ENCODE data around the gene N4BP3. TPM values are rescaled to one million over a fixed set of nuclear protein-coding genes. Genes with fewer than 3 reads are reported as not detected.
"Not testable (repeated sequence)": the region's sequence is repeated elsewhere in the genome, so short reads cannot be mapped to it uniquely, and the experiment has no call there.

Gene N4BP3, protein sequence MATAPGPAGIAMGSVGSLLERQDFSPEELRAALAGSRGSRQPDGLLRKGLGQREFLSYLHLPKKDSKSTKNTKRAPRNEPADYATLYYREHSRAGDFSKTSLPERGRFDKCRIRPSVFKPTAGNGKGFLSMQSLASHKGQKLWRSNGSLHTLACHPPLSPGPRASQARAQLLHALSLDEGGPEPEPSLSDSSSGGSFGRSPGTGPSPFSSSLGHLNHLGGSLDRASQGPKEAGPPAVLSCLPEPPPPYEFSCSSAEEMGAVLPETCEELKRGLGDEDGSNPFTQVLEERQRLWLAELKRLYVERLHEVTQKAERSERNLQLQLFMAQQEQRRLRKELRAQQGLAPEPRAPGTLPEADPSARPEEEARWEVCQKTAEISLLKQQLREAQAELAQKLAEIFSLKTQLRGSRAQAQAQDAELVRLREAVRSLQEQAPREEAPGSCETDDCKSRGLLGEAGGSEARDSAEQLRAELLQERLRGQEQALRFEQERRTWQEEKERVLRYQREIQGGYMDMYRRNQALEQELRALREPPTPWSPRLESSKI
- total RNA-seq = 19.6 TPM
- polyA plus RNA-seq (ENCODE audit: insufficient read depth in 1 of 8, insufficient read length in 8 of 8, low replicate concordance in 1 of 8) = 10 to 100 TPM; 16.7 to 29.1 (median 22.9) TPM
- long read RNA-seq, donor 1, full-length matches to known transcripts = 1 of 1 reads
- long read RNA-seq, donor 1, partial matches to known transcripts = 0 of 1 reads
- long read RNA-seq, donor 1, other reads (novel, unspliced or antisense) = 0 of 1 reads
- long read RNA-seq, donor 2 = 0 reads
- long read RNA-seq, donor 3, full-length matches to known transcripts = 9 of 9 reads
- long read RNA-seq, donor 3, partial matches to known transcripts = 0 of 9 reads
- long read RNA-seq, donor 3, other reads (novel, unspliced or antisense) = 0 of 9 reads
- long read RNA-seq, donor 4, full-length matches to known transcripts = 6 of 6 reads
- long read RNA-seq, donor 4, partial matches to known transcripts = 0 of 6 reads
- long read RNA-seq, donor 4, other reads (novel, unspliced or antisense) = 0 of 6 reads
- long read RNA-seq, donor 5, full-length matches to known transcripts = 7 of 14 reads
- long read RNA-seq, donor 5, partial matches to known transcripts = 7 of 14 reads
- long read RNA-seq, donor 5, other reads (novel, unspliced or antisense) = 0 of 14 reads
- long read RNA-seq, donor 6, full-length matches to known transcripts = 5 of 5 reads
- long read RNA-seq, donor 6, partial matches to known transcripts = 0 of 5 reads
- long read RNA-seq, donor 6, other reads (novel, unspliced or antisense) = 0 of 5 reads
- long read RNA-seq, donor 7, full-length matches to known transcripts = 2 of 2 reads
- long read RNA-seq, donor 7, partial matches to known transcripts = 0 of 2 reads
- long read RNA-seq, donor 7, other reads (novel, unspliced or antisense) = 0 of 2 reads
- long read RNA-seq, donor 8 = 0 reads
- long read RNA-seq, donor 9, full-length matches to known transcripts = 1 of 6 reads
- long read RNA-seq, donor 9, partial matches to known transcripts = 5 of 6 reads
- long read RNA-seq, donor 9, other reads (novel, unspliced or antisense) = 0 of 6 reads
- long read RNA-seq, donor 10, full-length matches to known transcripts = 3 of 3 reads
- long read RNA-seq, donor 10, partial matches to known transcripts = 0 of 3 reads
- long read RNA-seq, donor 10, other reads (novel, unspliced or antisense) = 0 of 3 reads
- long read RNA-seq, donor 11, full-length matches to known transcripts = 4 of 4 reads
- long read RNA-seq, donor 11, partial matches to known transcripts = 0 of 4 reads
- long read RNA-seq, donor 11, other reads (novel, unspliced or antisense) = 0 of 4 reads

GRCh38 chr5:178113141-178113787 is at the start of gene N4BP3:
TSS of gene N4BP3 (plus strand) at chr5:178113532. CDS start at chr5:178119584, 6,052 bp downstream.
- Histone ChIP-seq H3K27ac (ENCODE audit: low read length) (peak within 1 kb of the TSS; percentile 93), H3K36me3 (ENCODE audit: control insufficient read depth, insufficient read depth, low read length) (no peaks in the 10 kb centered on the region), H3K27me3 (ENCODE audit: control insufficient read depth, insufficient read depth, low read length) (peaks cover 35% of the 10 kb centered on the region), H3K9me3 (replicated peaks; ENCODE audit: control insufficient read depth, low read depth, low read length) (peaks cover 3% of the 10 kb centered on the region), H3K4me1 (ENCODE audit: control insufficient read depth, insufficient read depth, low read length) (peaks cover 61% of the 10 kb centered on the region), H3K4me3 (ENCODE audit: low read length) (peak within 1 kb of the TSS; percentile 63)
- DNase-seq = peak; percentile 72
- under 1% methylated on average over 92 of the region's 96 CpGs for WGBS (ENCODE audit: insufficient coverage)

GRCh38 chr5:178067755-178068154 is 45.6 kb upstream of the N4BP3 start:
- H3K4me3 ChIP-seq (ENCODE audit: low read length) = no peak overlapping the region
- peak overlapping the region; percentile 47 for H3K27ac ChIP-seq (ENCODE audit: low read length)
- H3K27me3 ChIP-seq (ENCODE audit: control insufficient read depth, insufficient read depth, low read length) = no peaks in the 10 kb centered on the region
- H3K36me3 ChIP-seq (ENCODE audit: control insufficient read depth, insufficient read depth, low read length) = no peaks in the 10 kb centered on the region
- H3K4me1 ChIP-seq (ENCODE audit: control insufficient read depth, insufficient read depth, low read length) = peaks cover 10% of the 10 kb centered on the region
- no peak for DNase-seq
- WGBS (ENCODE audit: insufficient coverage) = no CpG with 5 or more reads among the region's 6 CpGs
- no peaks in the 10 kb centered on the region for H3K9me3 ChIP-seq (replicated peaks; ENCODE audit: control insufficient read depth, low read depth, low read length)

- Histone ChIP-seq H3K36me3 (ENCODE audit: control insufficient read depth, insufficient read depth, low read length) (no peaks in the 10 kb centered on the region), H3K4me3 (ENCODE audit: low read length) (no peak overlapping the region), H3K27ac (ENCODE audit: low read length) (peak overlapping the region; percentile 47), H3K4me1 (ENCODE audit: control insufficient read depth, insufficient read depth, low read length) (peaks cover 10% of the 10 kb centered on the region), H3K9me3 (replicated peaks; ENCODE audit: control insufficient read depth, low read depth, low read length) (no peaks in the 10 kb centered on the region), H3K27me3 (ENCODE audit: control insufficient read depth, insufficient read depth, low read length) (no peaks in the 10 kb centered on the region)
- 11% methylated on average over 2 of the region's 5 CpGs for WGBS (ENCODE audit: insufficient coverage)
- DNase-seq = no peak
These were observed 45.0 kb upstream of the N4BP3 start for GRCh38 chr5:178068293-178068692.

DNA sequence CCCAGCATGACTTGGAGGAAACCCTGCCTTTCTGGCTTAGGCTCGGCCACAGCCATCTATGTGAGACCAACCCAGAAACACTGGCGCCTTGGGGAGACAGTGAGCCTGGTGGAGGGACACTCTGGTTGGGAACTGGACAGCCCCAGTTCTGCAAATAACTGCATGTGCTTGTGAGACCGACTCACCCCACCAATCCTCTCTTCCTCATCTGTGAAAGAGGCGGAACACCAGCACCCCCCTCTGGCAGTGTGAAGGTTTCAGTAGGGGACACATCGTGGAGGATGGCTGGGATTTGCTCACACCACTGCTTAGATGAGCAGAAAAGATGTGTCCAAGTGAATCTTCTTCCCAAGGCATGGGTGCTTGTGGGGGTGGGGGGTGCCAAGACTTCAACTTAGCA is 43.4 kb upstream of the N4BP3 start:
- Histone ChIP-seq H3K9me3 (replicated peaks; ENCODE audit: control insufficient read depth, low read depth, low read length) (no peaks in the 10 kb centered on the region), H3K36me3 (ENCODE audit: control insufficient read depth, insufficient read depth, low read length) (no peaks in the 10 kb centered on the region), H3K4me3 (ENCODE audit: low read length) (no peak overlapping the region), H3K27me3 (ENCODE audit: control insufficient read depth, insufficient read depth, low read length) (peaks cover 6% of the 10 kb centered on the region), H3K4me1 (ENCODE audit: control insufficient read depth, insufficient read depth, low read length) (peaks cover 10% of the 10 kb centered on the region), H3K27ac (ENCODE audit: low read length) (no peak overlapping the region)
- WGBS (ENCODE audit: insufficient coverage) = no CpG with 5 or more reads among the region's 5 CpGs
- no peak for DNase-seq

DNA sequence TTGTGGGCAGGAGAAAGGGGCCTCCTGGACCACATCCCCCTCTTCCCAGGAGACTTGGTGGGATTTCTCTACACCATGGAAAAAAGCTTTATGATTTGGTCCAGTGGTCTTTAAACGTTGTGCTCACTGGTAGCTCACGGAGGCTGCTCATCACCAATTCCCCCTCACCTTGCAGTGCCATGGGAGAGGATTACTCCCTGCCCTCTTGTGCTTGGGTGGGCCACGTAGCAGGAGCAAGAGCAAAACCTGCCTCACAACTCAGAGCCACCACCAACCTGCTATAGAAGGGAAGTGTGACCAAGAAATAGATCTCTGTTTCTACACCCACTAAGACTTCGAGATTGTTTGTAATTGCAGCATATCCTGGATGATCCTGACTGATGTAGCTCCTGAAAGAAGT is 42.2 kb upstream of the N4BP3 start:
- Histone ChIP-seq H3K4me3 (ENCODE audit: low read length) (no peak overlapping the region), H3K27ac (ENCODE audit: low read length) (no peak overlapping the region), H3K9me3 (replicated peaks; ENCODE audit: control insufficient read depth, low read depth, low read length) (no peaks in the 10 kb centered on the region), H3K36me3 (ENCODE audit: control insufficient read depth, insufficient read depth, low read length) (no peaks in the 10 kb centered on the region), H3K4me1 (ENCODE audit: control insufficient read depth, insufficient read depth, low read length) (peaks cover 12% of the 10 kb centered on the region), H3K27me3 (ENCODE audit: control insufficient read depth, insufficient read depth, low read length) (peaks cover 9% of the 10 kb centered on the region)
- DNase-seq = no peak
- 52% methylated on average over 2 of the region's 4 CpGs for WGBS (ENCODE audit: insufficient coverage)

DNA sequence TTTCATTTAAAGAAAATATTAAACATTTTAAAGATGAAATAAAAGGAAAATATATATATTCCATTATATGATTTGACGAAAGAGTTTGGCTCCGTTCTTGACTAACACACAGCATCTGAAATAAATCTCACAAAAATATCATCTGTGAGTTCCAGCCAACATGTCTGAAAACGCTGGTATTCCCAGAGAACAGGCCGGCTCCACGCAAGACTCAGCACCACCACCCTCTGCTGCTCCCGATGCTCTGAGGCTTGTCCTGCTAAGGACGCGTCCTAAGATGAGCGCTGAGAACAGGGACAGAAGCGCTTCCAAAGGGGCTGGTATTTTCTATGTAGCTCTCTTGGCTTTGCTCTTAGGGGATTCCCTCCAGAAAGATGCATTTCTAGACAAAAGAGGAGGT is 40.6 kb upstream of the N4BP3 start:
- peaks cover 11% of the 10 kb centered on the region for H3K4me1 ChIP-seq (ENCODE audit: control insufficient read depth, insufficient read depth, low read length)
- H3K27ac ChIP-seq (ENCODE audit: low read length) = no peak overlapping the region
- no peak overlapping the region for H3K4me3 ChIP-seq (ENCODE audit: low read length)
- H3K36me3 ChIP-seq (ENCODE audit: control insufficient read depth, insufficient read depth, low read length) = no peaks in the 10 kb centered on the region
- H3K9me3 ChIP-seq (replicated peaks; ENCODE audit: control insufficient read depth, low read depth, low read length) = no peaks in the 10 kb centered on the region
- WGBS (ENCODE audit: insufficient coverage) = 72% methylated on average over 8 of the region's 10 CpGs
- peaks cover 9% of the 10 kb centered on the region for H3K27me3 ChIP-seq (ENCODE audit: control insufficient read depth, insufficient read depth, low read length)
- no peak for DNase-seq

GRCh38 chr5:178074266-178074952 is 38.9 kb upstream of the N4BP3 start:
- Histone ChIP-seq H3K27me3 (ENCODE audit: control insufficient read depth, insufficient read depth, low read length) (peaks cover 9% of the 10 kb centered on the region), H3K9me3 (replicated peaks; ENCODE audit: control insufficient read depth, low read depth, low read length) (no peaks in the 10 kb centered on the region), H3K27ac (ENCODE audit: low read length) (no peak overlapping the region), H3K4me3 (ENCODE audit: low read length) (no peak overlapping the region), H3K4me1 (ENCODE audit: control insufficient read depth, insufficient read depth, low read length) (peaks cover 6% of the 10 kb centered on the region), H3K36me3 (ENCODE audit: control insufficient read depth, insufficient read depth, low read length) (no peaks in the 10 kb centered on the region)
- DNase-seq = no peak
- WGBS (ENCODE audit: insufficient coverage) = 73% methylated on average over 7 of the region's 14 CpGs

DNA sequence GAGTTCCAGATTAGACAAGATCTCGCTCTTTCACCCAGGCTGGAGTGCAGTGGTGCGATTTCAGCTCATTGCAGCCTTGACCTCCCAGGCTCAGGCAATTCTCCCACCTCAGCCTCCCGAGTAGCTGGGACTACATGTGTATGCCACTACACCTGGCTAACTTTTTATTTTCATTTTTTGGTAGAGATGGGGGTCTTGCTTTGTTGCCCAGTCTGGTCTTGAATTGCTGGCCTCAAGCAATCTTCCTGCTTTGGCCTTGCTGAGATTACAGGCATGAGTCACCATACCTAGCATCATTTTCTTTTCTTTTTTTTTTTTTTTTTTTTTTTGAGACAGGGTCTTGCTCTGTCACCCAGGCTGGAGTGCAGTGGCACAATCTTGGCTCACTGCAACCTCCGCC is 36.4 kb upstream of the N4BP3 start:
- not testable (repeated sequence) for H3K9me3 ChIP-seq (replicated peaks; ENCODE audit: control insufficient read depth, low read depth, low read length); DNase-seq; H3K27ac ChIP-seq (ENCODE audit: low read length); H3K4me3 ChIP-seq (ENCODE audit: low read length); H3K36me3 ChIP-seq (ENCODE audit: control insufficient read depth, insufficient read depth, low read length); H3K4me1 ChIP-seq (ENCODE audit: control insufficient read depth, insufficient read depth, low read length); H3K27me3 ChIP-seq (ENCODE audit: control insufficient read depth, insufficient read depth, low read length)
- 100% methylated on average over 1 of the region's 4 CpGs for WGBS (ENCODE audit: insufficient coverage)

Measured in muscle of leg (tissue), 16 donors.